ENCODE results near the gene ACOT7.

- TF ChIP-seq CTCF (IDR thresholded peaks at IDR 0.05; ENCODE audit: poor library complexity): no peak
- no peak for TF ChIP-seq EZH2 (IDR thresholded peaks at IDR 0.05; ENCODE audit: borderline replicate concordance)
Measured at GRCh38 chr1:6263716-6264115, 129.9 kb downstream of the ACOT7 start.
